HG02885 (cell line): ENCODE results near the gene LYRM4.

ENCODE experiments used
- ATAC-seq: cut with Tn5 transposase; IDR thresholded peaks from one replicate; pipeline ENCODE4 v1.9.1; 2021; ENCODE audit warnings: mild to moderate bottlenecking; ENCODE audit not compliant: unreplicated experiment, poor library complexity

Gene LYRM4

DNA sequence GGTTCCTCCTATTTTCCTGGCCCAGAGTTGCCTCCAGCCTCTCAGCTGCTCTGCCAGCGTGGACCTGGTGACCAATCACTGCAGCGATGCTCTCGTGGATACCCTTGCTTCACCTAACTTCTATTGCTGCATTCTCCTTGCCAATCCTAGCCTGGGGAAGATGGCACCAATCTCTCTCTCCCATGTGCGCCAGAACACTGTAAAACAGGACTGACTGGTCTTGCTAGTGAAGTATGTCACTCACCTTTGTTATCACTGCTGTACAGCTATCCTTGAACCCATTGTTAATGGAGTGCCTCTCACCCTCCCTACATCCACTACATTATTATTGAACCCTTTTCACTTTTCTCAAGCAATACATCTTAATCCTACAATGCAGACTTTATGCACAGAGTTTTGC, 80.1 kb downstream of the LYRM4 start:
- ATAC-seq: no peak

DNA sequence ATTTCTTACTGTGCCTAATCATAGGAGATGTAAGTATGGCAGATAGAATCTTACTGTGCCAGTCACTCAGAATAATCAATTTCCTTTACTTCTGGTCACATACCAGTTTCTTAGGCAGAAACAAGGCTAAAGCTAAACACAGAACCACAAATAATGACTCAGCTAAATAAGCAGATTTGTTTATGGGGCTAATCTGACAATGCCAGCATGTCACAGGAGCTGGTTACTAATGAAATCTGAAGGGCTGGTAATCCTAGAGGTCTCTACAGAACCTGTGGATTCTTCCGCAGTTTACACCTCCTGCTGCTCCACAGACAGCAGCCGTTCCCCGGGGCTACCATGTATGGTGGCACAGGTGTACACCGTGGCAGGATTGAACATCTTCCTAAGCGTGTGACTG, 80.8 kb downstream of the LYRM4 start:
- no peak for ATAC-seq

DNA sequence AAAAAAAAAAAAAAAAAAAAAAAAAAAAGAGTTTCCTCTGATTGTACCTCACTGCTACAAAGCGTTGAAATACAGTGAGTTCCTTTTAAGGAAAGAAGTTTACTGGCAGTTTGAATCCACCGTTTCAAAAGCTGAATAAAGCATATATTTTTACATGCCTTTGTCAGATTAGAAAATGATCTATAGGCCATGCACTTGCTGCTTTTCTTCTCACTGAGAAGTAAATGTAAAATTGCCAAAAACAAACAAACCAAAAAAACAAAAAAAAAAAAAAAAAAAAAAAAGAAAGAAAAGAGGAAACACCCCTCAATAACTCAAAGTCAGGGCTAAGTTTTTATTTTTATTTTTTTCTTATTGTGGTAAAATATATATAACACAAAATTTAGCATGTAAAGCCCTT, 81.9 kb downstream of the LYRM4 start:
- ATAC-seq: no peak

DNA sequence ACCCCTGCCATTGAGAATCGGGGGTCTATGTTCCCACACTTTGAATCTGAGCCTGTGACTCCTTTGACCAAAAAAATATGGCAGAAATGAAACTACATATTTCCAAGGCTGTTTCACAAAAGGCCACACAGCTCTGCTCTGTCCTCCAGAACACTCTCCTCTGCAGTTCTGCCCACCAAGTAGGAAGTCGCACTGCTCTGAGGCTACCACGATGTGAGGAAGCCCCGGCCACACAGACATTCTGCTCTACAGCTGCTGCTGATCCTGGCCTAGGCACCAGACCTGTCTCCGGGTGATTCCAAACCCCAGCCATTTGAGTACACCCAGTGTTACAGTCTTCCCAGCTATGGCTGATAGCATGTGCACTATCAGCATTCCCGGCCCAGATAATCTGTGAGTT, 85.1 kb downstream of the LYRM4 start:
- ATAC-seq: peak; percentile 60

DNA sequence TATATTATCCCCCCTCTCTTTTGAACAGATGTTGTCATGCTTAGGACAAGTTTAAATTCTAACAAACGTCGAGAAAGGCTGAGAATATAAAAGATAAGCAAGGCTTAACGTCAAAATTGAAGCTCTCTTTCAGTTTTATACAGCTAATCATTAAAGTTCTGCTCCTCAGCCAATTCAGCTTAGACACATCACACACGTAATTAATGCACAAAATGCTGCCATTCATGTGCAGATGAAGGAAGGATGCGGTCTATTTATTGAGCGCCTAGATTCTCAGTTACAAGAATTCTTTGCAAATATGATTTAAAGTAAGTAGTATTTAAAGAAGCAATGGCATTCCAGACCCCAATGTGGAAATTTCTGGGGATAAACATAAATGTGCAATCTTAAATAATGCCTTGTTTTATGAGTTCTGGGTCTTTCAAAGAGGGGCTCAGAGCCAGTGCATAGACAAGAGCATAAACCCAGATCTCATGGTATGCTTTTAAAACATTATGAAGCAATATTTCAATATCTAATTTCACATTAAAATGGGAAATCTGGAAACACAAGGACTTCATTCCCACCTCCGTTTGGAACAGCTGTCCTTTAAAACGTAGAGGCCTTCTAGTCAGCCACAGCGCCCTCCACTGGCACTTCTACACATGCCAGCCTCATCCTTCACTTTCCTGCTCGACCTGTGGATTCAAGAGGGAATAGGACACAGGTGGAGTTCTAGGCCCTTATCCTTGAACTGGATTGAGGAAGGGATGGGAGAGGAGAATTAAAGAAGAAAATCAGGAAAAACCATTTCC, 85.8 kb downstream of the LYRM4 start:
- ATAC-seq: peak; percentile 1

DNA sequence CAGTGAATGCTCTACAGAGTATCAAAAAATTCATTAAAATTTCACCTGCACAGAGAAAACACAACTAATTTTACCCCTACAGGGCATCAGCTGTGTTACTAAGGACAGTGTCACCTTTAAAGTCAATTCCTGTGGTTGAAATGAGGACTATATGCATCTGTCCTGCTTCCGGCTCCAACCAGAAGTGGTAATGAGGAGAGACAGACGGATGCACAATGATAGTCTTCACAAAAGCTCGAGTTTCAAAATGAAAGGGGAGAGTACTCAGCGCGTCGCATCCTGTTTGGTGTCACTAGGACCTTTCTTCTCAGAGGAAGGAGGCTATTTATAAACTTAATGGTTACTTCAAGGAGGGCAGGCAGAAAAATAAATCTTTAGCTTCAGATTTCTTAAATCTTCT, 86.5 kb downstream of the LYRM4 start:
- ATAC-seq: peak; percentile 87

DNA sequence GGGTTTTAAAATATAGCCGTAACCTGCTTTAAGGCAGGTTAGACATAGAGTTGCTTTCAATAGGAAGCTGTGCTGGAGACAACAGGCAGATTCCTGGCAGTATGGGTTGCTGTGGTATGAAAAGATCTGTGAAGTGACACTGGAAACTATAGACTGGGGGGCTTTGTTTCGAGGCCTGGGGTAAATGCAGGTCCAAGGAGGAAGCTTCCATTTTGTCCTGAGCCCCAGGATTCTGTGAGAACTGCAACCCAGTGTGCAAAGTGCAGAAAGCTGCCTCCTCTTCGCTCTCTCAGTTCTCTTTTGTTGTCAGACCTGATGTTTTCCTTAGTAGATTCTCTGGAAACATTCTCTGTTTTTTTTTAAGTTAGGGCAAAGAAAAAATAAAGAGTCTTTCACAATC, 86.9 kb downstream of the LYRM4 start:
- ATAC-seq: peak; percentile 34

DNA sequence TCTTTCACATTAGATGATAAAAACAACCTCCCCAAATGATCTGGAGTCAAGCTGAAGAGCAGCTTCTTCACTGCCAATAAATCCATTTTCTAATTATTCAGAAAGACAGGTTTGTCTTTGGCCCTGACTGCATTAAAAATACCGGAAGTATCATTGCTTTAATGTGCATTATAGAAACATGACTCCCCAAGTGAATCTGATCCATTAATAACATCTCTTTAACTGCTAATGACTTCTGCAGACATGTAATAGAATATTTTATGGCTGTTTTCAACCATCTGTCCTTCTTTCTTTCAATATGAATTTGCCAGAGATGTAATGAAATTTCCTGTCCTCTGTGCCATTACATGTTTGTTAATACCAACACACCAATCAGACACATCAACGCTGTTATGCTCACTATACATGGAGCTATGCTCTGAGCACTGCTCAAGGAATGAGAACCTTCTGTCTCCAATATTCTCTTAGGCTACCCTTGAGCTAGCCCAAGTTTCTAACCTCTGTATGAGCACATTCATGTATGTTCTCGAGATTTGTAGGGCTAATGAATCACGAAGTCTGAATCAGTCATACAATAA, 87.8 kb downstream of the LYRM4 start:
- ATAC-seq: no peak

DNA sequence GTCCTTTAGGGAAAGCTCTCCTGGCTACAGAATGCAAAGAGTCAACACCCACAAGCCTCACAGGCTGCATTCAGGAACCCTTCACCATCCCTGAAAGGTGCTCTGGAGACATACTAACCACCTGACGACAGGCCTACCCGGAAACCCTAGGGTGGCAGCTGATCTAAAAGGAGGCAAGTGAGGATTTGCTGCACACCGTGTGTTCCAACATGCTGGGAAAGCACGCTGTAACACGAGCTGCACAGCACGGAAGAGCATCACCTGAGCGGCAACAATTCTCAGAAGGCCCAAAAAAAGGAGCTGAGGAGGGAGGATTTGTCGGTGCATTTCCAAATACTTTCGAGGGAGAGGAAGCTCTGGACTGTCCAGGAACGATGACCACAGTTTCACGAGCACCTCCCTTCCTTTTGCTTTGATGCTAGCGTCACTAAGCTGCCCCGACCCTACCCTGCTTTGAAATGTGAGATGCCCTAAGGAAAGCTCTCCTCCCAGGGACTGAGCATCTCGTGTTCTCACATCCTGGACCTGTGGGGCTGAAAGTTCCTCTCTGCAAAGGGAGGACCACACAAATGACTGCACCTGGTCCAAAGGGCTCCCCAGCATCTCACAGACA, 88.6 kb downstream of the LYRM4 start:
- ATAC-seq: no peak

DNA sequence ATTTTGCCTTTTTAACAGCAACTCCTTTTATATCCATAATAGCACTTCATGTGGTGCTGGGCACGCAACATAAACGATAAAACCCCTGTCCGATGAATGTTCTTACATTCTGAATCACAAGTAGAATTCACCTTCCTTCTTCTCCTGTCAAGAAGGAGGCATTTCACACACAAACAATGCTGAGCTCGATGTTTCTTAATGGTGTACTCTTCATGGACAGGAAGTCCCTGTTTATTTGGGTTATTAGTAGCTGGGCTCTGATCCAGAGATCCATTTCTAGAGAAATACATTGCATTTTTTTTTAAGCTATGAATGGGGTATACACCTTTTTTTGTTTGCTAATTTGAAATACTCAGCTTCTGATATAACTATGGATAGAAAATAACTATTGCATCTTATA, 93.2 kb downstream of the LYRM4 start:
- no peak for ATAC-seq

DNA sequence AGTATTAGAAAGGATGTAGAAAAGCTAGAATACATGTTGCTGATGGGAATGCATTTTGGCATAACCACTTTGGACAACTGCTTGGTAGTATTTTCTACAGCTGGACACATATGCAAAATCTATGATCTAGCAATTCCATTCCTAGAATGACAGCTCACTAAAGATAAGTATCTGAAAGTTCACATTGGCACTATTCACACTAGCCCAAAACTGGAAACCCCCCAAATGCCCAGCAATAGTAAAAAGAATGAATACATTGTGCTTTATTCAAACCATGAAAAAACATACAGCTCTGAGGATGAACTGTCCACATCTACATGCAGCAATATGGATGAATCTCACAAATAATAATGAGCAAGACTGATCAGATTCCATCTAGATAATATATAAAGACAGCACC, 96.7 kb downstream of the LYRM4 start:
- ATAC-seq: no peak

DNA sequence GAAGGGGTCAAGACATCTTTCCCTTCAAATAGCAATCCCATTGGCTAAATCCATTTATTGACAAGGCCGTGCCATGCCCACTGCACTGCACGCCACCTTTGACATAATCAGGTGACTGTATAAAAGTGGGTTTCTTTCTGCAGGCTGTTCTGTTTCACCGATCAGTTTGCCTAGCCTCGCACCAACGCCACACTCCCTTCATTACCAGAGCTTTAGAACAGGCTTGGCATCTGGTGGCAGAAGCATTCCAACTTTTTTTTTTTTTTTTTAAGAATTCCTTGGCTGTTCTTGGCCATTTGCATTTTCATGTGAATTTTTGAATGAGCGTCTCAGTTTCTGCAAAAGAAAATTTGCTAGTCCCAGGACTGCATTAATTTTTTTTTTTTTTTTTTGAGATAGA, 97.5 kb downstream of the LYRM4 start:
- no peak for ATAC-seq

DNA sequence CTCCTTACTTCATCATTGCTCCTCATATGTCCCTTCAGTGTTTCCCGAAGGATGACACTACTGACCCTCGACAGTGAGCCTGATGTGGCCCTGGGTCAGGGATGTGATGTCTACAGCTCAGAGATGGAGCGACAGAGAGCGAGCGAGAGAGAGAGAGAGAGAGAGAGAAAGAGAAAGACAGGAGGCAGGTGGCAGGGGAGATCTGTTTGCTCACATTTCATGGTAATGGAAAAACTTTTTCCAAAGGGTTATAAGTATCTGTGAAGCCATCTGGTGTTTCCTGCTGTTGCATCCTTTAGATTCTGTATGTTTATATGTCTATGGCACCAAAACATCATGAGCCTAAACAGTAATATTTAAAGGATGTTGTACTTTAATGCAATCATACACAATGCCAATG, 98.4 kb downstream of the LYRM4 start:
- ATAC-seq: no peak

DNA sequence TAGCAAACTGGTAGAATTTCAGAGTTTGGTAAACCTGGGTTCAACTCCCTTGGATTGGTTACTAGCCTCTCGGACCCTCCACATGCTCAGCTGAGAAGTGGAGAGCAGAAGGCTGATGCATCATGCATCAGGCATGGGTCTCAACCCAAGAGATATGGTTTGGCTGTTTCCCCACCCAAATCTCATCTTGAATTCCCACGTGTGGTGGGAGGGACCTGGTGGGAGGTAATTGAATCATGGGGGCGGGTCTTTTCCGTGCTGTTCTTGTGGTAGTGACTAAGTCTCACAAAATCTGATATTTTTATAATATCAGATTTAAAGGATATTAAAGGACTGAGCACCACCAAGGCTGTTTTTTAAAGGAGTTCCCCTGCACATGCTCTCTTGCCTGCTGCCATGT, 100.5 kb downstream of the LYRM4 start:
- ATAC-seq: no peak

DNA sequence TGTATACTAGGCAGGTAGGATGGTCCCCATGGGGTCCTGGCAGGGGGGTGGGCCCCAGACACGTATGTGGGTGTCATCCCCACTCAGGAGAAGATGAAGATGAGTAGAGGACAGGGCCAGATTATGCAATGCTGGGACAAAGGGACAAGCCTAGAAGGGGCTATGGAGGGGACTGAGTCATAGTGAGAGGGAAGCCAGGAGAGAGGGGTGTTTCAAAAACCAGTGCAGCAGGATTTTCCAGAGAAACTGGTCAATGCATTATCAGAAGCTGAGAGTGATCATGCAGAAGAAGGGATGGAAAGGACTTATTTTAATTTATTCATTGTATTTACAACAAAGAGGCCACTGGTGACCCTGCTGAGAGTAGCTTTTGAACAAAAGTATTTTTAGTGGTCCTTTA, 101.6 kb downstream of the LYRM4 start:
- ATAC-seq: no peak

DNA sequence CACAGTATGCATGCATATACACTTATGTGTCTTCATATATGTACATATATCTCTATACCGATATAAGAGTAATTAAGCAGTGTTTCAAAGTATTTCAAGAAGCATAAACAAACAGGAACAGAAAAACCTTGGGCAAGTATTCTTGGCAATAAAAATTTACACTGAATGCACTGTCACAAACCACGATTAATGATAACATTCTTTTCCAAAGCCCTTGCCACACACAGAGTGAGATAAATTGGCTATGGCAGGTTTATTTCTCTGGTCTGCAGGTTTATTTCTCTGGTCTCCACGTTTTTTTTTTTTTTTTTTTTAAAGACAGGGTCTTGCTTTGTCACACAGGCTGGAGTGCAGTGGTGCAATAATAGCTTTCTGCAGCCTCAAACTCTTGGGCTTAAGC, 102.6 kb downstream of the LYRM4 start:
- no peak for ATAC-seq

DNA sequence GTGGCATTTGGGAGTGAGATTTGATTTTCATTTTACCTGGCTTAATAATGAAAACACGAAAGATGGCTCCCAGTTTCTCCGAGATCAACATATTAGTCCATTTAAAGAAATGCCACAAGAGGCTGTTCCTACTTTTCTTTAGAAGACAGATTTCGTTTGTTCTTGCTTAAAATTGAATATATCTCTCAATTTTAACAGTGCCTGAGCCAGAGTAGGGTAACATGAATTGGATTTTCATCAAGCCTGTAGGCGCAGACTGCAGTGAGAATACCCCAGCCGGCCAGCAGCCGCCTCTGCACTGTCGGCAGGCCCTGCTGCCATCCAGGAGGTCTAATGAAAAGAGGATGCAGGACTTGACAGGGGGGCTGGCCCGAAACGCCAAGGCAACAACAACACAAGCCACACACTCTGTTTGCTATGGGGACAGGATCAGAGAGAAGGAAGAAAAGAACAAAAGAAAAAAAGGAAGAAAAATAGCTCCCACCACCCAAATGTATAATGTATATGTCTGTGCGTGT, 103.1 kb downstream of the LYRM4 start:
- ATAC-seq: no peak

DNA sequence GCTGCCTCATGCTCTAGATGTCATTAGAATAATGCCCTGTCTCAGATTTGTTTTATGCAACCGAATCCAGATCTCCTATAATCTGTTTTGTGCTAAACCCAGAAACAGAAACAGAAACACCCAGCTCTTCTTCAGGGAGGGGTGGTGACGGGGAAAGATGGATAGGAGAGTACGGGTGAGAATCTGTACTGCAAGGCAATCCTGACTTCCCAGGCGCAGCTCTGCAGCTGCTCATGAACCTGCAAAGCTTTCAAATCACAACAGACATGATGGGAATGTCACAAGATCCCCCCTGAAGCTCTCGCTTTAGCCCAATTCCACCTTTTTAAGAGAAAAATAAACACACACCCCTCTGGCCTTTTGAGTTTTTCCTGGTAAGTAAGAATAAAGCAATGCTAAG, 104.1 kb downstream of the LYRM4 start:
- ATAC-seq: no peak

DNA sequence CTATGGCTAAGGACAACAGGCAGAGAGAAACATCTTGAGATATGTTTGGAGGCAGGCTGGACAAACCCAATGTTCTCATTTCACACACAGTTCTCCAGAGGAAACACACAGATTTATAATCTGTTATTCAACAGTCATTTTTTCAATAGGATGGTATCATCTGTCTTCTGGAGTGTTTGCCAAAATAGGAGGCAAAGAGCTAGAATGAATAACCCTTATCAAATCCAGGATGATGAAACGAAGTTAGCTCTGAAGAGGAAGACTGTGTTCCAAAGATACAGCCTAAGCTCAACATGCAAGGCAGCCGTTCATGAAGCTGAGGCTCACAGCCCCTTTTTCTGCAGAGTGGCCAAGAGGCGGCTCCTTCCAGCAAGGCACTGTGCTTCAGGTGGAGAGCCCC, 104.8 kb downstream of the LYRM4 start:
- ATAC-seq: no peak

DNA sequence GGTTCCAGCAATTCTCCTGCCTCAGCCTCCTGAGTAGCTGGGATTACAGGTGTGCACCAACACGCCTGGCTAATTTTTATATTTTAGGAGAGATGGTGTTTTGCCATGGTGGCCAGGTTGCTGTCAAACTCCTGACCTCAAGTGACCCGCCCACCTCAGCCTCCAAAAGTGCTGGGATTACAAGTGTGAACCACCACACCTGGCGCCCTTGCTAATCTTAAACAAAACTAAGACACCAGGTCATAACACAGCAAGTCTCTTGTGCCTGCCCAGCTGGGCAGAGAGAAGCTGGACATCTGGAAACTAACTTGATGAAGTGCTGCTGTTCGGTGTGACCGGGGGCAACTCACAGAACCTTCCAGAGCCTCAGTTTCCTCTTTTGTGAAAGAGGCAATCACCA, 107.6 kb downstream of the LYRM4 start:
- ATAC-seq: no peak

DNA sequence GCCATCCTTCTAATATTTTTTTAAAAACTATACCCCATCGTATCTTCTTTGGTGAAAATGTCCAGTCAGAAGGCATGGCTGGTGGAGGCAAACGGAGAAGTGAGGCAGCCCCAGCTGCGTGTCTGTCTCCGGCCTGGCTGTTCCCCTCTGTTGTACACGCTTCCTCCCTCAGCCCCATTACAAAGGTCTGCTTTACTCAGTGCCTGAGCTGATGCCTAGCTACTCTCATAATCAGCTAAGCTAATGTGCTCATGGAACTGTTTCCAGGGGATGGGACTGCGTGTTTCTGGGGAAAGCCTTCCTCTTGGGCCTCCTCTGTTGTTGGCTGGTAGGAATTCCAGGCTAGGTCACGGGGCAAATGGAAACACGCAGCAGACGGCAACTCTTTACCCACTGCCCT, 108.3 kb downstream of the LYRM4 start:
- ATAC-seq: no peak

DNA sequence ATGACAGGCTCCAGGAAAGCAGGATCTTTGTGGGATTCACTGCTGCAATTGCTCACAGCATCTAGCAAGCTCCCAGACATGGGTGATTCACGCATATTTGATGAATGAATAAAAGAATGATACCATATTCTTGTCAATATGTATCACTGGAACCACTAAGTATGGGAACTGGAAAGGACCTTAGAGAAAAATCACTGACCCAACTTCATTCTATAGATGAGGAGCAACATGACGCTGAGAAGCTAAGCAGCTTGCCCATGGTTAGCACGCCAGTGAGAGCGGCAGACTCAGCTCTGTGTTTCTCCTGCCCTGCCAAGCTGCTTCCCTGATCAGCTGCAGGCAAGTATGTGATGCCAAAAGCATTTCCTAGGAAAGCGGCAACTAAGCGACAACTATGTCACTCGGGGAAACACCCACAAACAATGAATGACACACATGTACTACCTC, 108.8 kb downstream of the LYRM4 start:
- ATAC-seq: no peak
